Erythroblast (primary cell): Measurements from ENCODE around the gene TUFT1.
"Not testable (repeated sequence)": the region's sequence is repeated elsewhere in the genome, so short reads cannot be mapped to it uniquely, and the experiment has no call there.

ENCODE experiments used
- DNase-seq, 2 experiments: peaks; one replicate each; lab custom pipeline; 2025; lab: John Stamatoyannopoulos, UW
- GATA1 ChIP-seq: IDR thresholded peaks from 2 replicates; pipeline ENCODE4 v1.6.1; 2011; ENCODE audit warnings: low read depth, mild to moderate bottlenecking, control low read depth, low read length, moderate library complexity
- POLR2A ChIP-seq: IDR thresholded peaks from 2 replicates; pipeline ENCODE4 v1.6.1; 2011; ENCODE audit warnings: mild to moderate bottlenecking, low read length

The TUFT1 gene

DNA sequence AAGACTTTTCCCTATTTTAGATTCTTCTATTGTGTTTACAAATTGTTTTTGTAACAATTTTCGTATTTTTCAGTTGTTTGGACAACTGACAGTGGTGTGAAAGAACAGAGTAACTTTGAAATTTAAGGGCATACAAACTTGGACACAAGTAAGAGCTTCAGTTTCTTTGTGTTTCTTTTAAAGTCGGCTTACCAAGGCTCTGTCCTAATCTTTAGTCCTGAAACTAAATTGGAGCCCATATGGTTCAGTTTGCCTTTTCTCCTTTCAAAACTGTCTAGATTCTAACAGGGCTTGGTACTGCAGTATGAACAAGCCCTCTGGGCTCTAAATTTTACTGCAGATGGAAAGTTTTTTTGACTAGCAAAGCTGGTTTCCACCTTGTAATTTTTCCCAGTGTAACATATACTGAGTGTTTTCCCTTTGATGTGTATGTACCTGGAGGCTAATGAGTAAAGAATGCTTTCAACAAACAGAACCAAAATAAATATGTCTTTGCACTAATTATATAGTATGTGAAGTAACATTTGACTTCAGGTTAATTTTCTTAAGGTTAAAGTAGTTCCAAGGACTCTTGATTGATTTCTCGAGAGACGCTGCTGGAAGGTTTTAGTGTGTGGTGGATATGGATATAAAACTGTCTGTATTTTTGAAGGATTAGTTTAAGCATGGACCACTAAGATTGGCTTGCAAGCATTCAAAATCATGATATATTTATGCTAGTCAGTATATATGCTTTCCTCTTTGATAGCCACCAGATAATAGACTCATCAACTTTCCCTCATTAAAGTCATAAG is 75.8 kb downstream of the TUFT1 start:
- no peak for DNase-seq
- TF ChIP-seq GATA1 (no peak), POLR2A (no peak)

GRCh38 chr1:151616505-151616849 is 76.4 kb downstream of the TUFT1 start:
- TF ChIP-seq POLR2A (no peak), GATA1 (no peak)
- no peak for DNase-seq

- TF ChIP-seq POLR2A (no peak), GATA1 (no peak)
- no peak for DNase-seq
Measured at GRCh38 chr1:151618003-151618402, 77.9 kb downstream of the TUFT1 start.

GRCh38 chr1:151618470-151618869 is 78.4 kb downstream of the TUFT1 start:
- TF ChIP-seq GATA1 (no peak), POLR2A (no peak)
- no peak for DNase-seq

GRCh38 chr1:151618996-151619395 is 78.9 kb downstream of the TUFT1 start:
- DNase-seq, result not testable (repeated sequence)

DNA sequence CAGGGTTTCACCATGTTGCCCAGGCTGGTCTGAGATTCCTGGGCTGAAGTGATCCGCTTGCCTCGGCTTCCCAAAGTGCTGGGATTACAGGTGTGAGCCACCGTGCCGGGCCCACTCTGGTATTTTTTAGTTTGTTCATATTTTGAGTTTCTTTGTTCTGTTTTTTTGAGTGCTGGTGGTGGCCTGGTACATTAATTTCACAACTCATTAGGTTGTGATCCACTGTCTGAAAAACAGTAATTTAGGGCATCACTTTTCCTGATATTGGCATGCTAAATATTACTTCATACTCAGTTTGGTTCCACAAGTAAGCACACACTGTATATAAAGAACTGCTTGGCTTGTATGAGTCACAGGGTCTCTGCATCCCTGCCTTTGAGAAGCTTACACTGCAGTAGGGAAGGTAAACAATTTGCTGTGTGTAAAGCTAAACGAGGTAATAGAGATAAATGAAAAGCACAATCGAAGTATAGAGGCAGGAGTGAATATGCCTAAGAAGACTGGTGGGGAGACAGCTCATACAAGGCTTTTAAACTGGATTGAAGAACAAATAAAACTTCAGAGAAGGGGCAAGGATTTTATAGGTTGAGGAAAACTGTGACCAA is 79.5 kb downstream of the TUFT1 start:
- TF ChIP-seq POLR2A, result no peak
- TF ChIP-seq GATA1, result no peak
- DNase-seq, result no peak

GRCh38 chr1:151620286-151620685 is 80.2 kb downstream of the TUFT1 start:
- no peak for DNase-seq
- TF ChIP-seq GATA1 (no peak), POLR2A (no peak)

GRCh38 chr1:151621351-151621750 is 81.2 kb downstream of the TUFT1 start:
- no peak for DNase-seq
- no peak for TF ChIP-seq POLR2A
- TF ChIP-seq GATA1, result no peak

DNA sequence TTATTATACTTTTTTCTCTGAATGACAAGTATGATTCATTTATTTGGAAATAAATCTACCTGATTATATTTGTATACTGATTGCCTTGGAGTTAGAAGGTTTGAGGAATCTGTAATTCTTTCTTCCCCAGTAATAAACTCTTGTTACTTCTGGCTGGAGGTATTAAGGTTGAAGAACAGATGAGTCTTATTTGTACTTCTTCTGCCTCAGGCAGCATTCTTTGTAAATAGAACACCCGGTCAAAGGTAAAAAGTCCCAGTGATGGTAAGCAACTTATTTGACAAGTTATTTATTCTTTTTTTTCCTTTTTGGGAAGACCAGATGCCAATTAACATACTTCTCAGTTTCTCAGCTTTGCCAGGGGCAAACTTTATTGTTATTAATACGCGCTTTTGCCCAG is 84.7 kb downstream of the TUFT1 start:
- DNase-seq, result no peak
- TF ChIP-seq GATA1 (no peak), POLR2A (no peak)

- TF ChIP-seq GATA1, result no peak
- TF ChIP-seq POLR2A, result no peak
- DNase-seq, result no peak
Measured at GRCh38 chr1:151626740-151627334, 86.7 kb downstream of the TUFT1 start.

DNA sequence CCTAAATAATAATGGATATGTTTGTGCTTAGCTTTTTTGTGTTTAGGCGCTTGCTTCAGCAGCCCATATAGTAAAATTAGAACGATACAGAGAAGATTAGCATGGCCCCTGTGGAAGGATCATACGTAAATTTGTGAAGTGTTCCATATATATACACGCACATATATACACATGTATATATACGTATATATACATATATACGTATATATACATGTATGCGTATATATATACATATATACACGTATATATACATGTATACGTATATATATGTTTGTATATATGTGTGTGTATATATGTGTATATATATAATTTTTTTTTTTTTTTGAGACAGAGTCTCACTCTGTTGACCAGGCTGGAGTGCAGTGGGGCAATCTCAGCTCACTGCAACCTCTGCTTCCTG is 89.2 kb downstream of the TUFT1 start:
- no peak for DNase-seq
- TF ChIP-seq GATA1, result no peak
- no peak for TF ChIP-seq POLR2A
